ENCODE data around the gene KIAA0930.

The KIAA0930 gene

GRCh38 chr22:45238957-45239680 lies 1.6 kb downstream of the KIAA0930 start:
- no peak for TF ChIP-seq CTCF (conservative IDR thresholded peaks at IDR 0.05; ENCODE audit: low read depth, low read length)
- no peak overlapping the region for H3K4me3 ChIP-seq (ENCODE audit: low read depth, low read length)
- DNase-seq (ENCODE audit: low read depth), result no peak

- no peak for DNase-seq (ENCODE audit: low read depth)
- no peak for TF ChIP-seq CTCF (conservative IDR thresholded peaks at IDR 0.05; ENCODE audit: low read depth, low read length)
These were observed 2.4 kb downstream of the KIAA0930 start for GRCh38 chr22:45238076-45238956.

GRCh38 chr22:45237065-45237990 lies 3.4 kb downstream of the KIAA0930 start:
- no peak for DNase-seq (ENCODE audit: low read depth)
- H3K4me3 ChIP-seq (ENCODE audit: low read depth, low read length), result no peak overlapping the region
- no peak for TF ChIP-seq CTCF (conservative IDR thresholded peaks at IDR 0.05; ENCODE audit: low read depth, low read length)

More at GRCh38 chr22:45238076-45238956, 2.4 kb downstream of the KIAA0930 start:
- no peak overlapping the region for H3K4me3 ChIP-seq (ENCODE audit: low read depth, low read length)

- DNase-seq (ENCODE audit: low read depth), result no peak
- TF ChIP-seq CTCF (conservative IDR thresholded peaks at IDR 0.05; ENCODE audit: low read depth, low read length), result no peak
- H3K4me3 ChIP-seq (ENCODE audit: low read depth, low read length), result no peak overlapping the region
These were observed 4.8 kb downstream of the KIAA0930 start for GRCh38 chr22:45235851-45236342.

- H3K4me3 ChIP-seq (ENCODE audit: low read depth, low read length), result no peak overlapping the region
- DNase-seq (ENCODE audit: low read depth), result no peak
- TF ChIP-seq CTCF (conservative IDR thresholded peaks at IDR 0.05; ENCODE audit: low read depth, low read length), result no peak
These were observed 5.5 kb downstream of the KIAA0930 start for GRCh38 chr22:45235101-45235777.

- DNase-seq (ENCODE audit: low read depth), result no peak
- TF ChIP-seq CTCF (conservative IDR thresholded peaks at IDR 0.05; ENCODE audit: low read depth, low read length), result no peak
- no peak overlapping the region for H3K4me3 ChIP-seq (ENCODE audit: low read depth, low read length)
These were observed 6.9 kb downstream of the KIAA0930 start for GRCh38 chr22:45233827-45234226.

Data from choroid plexus epithelial cell (primary cell).